CD4-positive, alpha-beta T cell treated with Interleukin-12 subunit alpha and Interleukin-12 subunit beta, for 1 hour (primary cell): ENCODE results near the gene ARSB.
"Not testable (repeated sequence)": the region's sequence is repeated elsewhere in the genome, so short reads cannot be mapped to it uniquely, and the experiment has no call there.

ENCODE experiments used
- DNase-seq: peaks from one replicate; pipeline ENCODE4 v3.0.0-alpha.2; 2020

ARSB gene

GRCh38 chr5:78771260-78772205 is 213.6 kb downstream of the ARSB start:
- DNase-seq = no peak

GRCh38 chr5:78768781-78769380 is 216.2 kb downstream of the ARSB start:
- DNase-seq = no peak

GRCh38 chr5:78766412-78766762 is 218.7 kb downstream of the ARSB start:
- DNase-seq = no peak

GRCh38 chr5:78765756-78766411 is 219.2 kb downstream of the ARSB start:
- no peak for DNase-seq

GRCh38 chr5:78765116-78765515 is 220.0 kb downstream of the ARSB start:
- no peak for DNase-seq

- no peak for DNase-seq
These were observed 221.4 kb downstream of the ARSB start for GRCh38 chr5:78763659-78764189.

- DNase-seq = not testable (repeated sequence)
These were observed 222.4 kb downstream of the ARSB start for GRCh38 chr5:78762743-78763142.

- no peak for DNase-seq
These were observed 223.3 kb downstream of the ARSB start for GRCh38 chr5:78761840-78762239.

GRCh38 chr5:78760770-78761169 is 224.3 kb downstream of the ARSB start:
- DNase-seq = no peak

GRCh38 chr5:78760366-78760765 is 224.7 kb downstream of the ARSB start:
- DNase-seq = no peak

- DNase-seq = no peak
These were observed 226.8 kb downstream of the ARSB start for GRCh38 chr5:78758169-78758839.

GRCh38 chr5:78757269-78758053 is 227.6 kb downstream of the ARSB start:
- DNase-seq = no peak

- DNase-seq = no peak
These were observed 228.3 kb downstream of the ARSB start for GRCh38 chr5:78756858-78757257.

GRCh38 chr5:78755822-78756429 is 229.2 kb downstream of the ARSB start:
- DNase-seq = no peak

GRCh38 chr5:78754655-78755054 is 230.5 kb downstream of the ARSB start:
- DNase-seq = no peak

GRCh38 chr5:78753093-78753531 is 232.0 kb downstream of the ARSB start:
- DNase-seq = no peak

- DNase-seq = no peak
These were observed 233.2 kb downstream of the ARSB start for GRCh38 chr5:78751872-78752271.

- no peak for DNase-seq
These were observed 234.8 kb downstream of the ARSB start for GRCh38 chr5:78750281-78750680.

GRCh38 chr5:78747705-78748359 is 237.3 kb downstream of the ARSB start:
- DNase-seq = no peak

GRCh38 chr5:78747055-78747454 is 238.1 kb downstream of the ARSB start:
- DNase-seq = no peak
